ENCODE results near the gene DDX47. TPM values are rescaled to one million over a fixed set of nuclear protein-coding genes. Genes with fewer than 3 reads are reported as not detected.

Gene DDX47
- total and polyA plus RNA-seq, 2 experiments from 2014 or later = 54.0 to 90.8 TPM

DNA sequence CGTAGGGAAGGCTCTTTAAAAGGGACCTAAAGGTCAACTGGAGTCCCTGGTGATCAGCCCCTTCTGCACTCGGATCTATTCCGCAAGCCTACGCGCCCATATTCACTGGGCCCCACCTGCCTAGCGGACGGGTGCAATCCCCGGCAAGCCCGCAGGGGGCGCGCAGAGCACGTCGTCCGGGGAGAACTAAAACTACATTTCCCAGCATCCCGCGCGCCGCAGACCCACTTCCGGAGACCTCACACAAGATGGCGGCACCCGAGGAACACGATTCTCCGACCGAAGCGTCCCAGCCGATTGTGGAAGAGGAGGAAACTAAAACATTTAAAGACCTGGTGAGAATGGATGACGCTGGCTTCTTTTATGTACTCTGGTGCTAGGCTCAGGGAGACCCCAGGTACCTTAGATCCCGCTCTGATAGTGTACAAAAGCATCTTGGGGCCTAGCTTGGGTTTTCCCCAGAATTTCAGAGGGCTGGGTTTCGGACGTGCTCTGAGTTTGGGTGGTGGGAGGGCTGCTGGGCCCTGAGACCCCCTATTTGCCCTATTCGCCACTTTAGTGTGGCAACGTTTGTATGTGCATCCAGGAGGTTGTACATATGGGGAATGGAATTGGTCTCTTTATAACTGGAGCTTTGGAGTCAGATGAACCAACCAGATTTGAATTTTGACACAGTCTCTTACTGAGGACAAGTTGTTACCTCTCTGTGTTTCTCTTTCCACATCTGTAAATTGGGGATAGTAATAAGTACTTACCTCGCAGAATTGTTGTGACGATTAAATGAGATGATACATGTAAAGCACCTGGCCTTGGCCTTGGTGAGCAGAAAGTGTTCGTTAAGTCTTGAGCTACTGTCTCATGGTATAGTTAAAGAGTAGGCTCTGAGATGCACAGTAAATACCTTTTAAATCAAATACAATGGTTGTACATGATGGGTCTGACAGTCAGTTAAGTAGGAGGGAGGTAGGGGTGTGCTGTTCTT is at the start of gene DDX47 (continued):
- TF ChIP-seq, protein P1, sequence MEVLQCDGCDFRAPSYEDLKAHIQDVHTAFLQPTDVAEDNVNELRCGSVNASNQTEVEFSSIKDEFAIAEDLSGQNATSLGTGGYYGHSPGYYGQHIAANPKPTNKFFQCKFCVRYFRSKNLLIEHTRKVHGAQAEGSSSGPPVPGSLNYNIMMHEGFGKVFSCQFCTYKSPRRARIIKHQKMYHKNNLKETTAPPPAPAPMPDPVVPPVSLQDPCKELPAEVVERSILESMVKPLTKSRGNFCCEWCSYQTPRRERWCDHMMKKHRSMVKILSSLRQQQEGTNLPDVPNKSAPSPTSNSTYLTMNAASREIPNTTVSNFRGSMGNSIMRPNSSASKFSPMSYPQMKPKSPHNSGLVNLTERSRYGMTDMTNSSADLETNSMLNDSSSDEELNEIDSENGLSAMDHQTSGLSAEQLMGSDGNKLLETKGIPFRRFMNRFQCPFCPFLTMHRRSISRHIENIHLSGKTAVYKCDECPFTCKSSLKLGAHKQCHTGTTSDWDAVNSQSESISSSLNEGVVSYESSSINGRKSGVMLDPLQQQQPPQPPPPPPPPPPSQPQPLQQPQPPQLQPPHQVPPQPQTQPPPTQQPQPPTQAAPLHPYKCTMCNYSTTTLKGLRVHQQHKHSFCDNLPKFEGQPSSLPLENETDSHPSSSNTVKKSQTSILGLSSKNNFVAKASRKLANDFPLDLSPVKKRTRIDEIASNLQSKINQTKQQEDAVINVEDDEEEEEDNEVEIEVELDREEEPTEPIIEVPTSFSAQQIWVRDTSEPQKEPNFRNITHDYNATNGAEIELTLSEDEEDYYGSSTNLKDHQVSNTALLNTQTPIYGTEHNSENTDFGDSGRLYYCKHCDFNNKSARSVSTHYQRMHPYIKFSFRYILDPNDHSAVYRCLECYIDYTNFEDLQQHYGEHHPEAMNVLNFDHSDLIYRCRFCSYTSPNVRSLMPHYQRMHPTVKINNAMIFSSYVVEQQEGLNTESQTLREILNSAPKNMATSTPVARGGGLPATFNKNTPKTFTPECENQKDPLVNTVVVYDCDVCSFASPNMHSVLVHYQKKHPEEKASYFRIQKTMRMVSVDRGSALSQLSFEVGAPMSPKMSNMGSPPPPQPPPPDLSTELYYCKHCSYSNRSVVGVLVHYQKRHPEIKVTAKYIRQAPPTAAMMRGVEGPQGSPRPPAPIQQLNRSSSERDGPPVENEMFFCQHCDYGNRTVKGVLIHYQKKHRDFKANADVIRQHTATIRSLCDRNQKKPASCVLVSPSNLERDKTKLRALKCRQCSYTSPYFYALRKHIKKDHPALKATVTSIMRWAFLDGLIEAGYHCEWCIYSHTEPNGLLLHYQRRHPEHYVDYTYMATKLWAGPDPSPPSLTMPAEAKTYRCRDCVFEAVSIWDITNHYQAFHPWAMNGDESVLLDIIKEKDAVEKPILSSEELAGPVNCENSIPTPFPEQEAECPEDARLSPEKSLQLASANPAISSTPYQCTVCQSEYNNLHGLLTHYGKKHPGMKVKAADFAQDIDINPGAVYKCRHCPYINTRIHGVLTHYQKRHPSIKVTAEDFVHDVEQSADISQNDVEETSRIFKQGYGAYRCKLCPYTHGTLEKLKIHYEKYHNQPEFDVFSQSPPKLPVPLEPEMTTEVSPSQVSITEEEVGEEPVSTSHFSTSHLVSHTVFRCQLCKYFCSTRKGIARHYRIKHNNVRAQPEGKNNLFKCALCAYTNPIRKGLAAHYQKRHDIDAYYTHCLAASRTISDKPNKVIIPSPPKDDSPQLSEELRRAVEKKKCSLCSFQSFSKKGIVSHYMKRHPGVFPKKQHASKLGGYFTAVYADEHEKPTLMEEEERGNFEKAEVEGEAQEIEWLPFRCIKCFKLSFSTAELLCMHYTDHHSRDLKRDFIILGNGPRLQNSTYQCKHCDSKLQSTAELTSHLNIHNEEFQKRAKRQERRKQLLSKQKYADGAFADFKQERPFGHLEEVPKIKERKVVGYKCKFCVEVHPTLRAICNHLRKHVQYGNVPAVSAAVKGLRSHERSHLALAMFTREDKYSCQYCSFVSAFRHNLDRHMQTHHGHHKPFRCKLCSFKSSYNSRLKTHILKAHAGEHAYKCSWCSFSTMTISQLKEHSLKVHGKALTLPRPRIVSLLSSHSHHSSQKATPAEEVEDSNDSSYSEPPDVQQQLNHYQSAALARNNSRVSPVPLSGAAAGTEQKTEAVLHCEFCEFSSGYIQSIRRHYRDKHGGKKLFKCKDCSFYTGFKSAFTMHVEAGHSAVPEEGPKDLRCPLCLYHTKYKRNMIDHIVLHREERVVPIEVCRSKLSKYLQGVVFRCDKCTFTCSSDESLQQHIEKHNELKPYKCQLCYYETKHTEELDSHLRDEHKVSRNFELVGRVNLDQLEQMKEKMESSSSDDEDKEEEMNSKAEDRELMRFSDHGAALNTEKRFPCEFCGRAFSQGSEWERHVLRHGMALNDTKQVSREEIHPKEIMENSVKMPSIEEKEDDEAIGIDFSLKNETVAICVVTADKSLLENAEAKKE (CRISPR knock-in tag; IDR thresholded peaks at IDR 0.05) = no peak

DNA sequence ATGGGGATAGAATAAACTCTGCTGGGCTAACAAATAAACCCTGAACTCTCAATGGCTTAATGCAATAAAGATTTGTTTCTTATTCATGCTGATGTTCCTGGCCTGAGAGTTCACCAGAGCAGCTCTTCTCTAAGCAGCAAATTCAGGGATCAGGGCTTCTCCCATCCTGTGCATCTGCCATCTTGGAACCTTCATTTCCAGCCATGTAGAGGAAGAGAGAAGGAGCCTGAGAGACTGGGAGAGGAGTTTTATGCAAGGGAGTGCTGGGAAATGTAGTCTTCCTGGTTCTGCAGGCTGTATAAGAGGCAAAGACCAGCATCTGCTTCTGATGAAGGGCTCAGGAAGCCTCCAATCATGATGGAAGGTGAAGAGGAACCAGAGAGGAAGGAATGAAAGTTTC is 48.3 kb upstream of the DDX47 start:
- no peaks in the 10 kb centered on the region for H3K27me3 Mint-ChIP-seq (ENCODE audit: insufficient read depth, low read depth, poor library complexity)
- no peaks in the 10 kb centered on the region for H3K36me3 ChIP-seq (ENCODE audit: insufficient read depth)
- DNase-seq (ENCODE audit: low spot score) (peak; percentile 23), ATAC-seq (peak; percentile 50)
- H3K4me3 ChIP-seq = no peak overlapping the region
- H3K36me3 Mint-ChIP-seq (ENCODE audit: low read depth) = no peaks in the 10 kb centered on the region
- H3K4me2 ChIP-seq = no peak overlapping the region
- no peak overlapping the region for H3K27ac Mint-ChIP-seq
- H3K4me3 Mint-ChIP-seq = no peak overlapping the region
- H3K4me1 ChIP-seq (ENCODE audit: insufficient read depth) = no peaks in the 10 kb centered on the region
- H3K79me2 ChIP-seq (replicated peaks; ENCODE audit: insufficient read depth) = no peaks in the 10 kb centered on the region
- H3K9me2 ChIP-seq (ENCODE audit: insufficient read depth) = no peaks in the 10 kb centered on the region
- peak overlapping the region; percentile 85; the same call in 1 of the 2 replicates for H2AFZ ChIP-seq
- H4K20me1 ChIP-seq (replicated peaks; ENCODE audit: insufficient read depth) = no peaks in the 10 kb centered on the region
- H3K27ac ChIP-seq (ENCODE audit: low read depth) = no peak overlapping the region
- no peaks in the 10 kb centered on the region for H3K27me3 ChIP-seq (ENCODE audit: insufficient read depth)
- no peaks in the 10 kb centered on the region for H3K4me1 Mint-ChIP-seq
- no peaks in the 10 kb centered on the region for H3F3A ChIP-seq (replicated peaks; ENCODE audit: low read depth)
- H3K9me3 Mint-ChIP-seq = no peaks in the 10 kb centered on the region
- TF ChIP-seq, protein P2, sequence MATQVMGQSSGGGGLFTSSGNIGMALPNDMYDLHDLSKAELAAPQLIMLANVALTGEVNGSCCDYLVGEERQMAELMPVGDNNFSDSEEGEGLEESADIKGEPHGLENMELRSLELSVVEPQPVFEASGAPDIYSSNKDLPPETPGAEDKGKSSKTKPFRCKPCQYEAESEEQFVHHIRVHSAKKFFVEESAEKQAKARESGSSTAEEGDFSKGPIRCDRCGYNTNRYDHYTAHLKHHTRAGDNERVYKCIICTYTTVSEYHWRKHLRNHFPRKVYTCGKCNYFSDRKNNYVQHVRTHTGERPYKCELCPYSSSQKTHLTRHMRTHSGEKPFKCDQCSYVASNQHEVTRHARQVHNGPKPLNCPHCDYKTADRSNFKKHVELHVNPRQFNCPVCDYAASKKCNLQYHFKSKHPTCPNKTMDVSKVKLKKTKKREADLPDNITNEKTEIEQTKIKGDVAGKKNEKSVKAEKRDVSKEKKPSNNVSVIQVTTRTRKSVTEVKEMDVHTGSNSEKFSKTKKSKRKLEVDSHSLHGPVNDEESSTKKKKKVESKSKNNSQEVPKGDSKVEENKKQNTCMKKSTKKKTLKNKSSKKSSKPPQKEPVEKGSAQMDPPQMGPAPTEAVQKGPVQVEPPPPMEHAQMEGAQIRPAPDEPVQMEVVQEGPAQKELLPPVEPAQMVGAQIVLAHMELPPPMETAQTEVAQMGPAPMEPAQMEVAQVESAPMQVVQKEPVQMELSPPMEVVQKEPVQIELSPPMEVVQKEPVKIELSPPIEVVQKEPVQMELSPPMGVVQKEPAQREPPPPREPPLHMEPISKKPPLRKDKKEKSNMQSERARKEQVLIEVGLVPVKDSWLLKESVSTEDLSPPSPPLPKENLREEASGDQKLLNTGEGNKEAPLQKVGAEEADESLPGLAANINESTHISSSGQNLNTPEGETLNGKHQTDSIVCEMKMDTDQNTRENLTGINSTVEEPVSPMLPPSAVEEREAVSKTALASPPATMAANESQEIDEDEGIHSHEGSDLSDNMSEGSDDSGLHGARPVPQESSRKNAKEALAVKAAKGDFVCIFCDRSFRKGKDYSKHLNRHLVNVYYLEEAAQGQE (IDR thresholded peaks at IDR 0.05; ENCODE audit: unreplicated experiment) = no peak
- no peak for TF ChIP-seq NANOG (IDR thresholded peaks at IDR 0.05; ENCODE audit: borderline replicate concordance)
- TF ChIP-seq, protein P1 (CRISPR knock-in tag; IDR thresholded peaks at IDR 0.05) = no peak

Measured in GM23338 (cell line).